Measurements from ENCODE around the gene GBX1. TPM values are rescaled to one million over a fixed set of nuclear protein-coding genes. Genes with fewer than 3 reads are reported as not detected.

The GBX1 gene
- total and polyA plus RNA-seq, 2 donors (not counting 3 experiments of a cell fraction or from before 2014, with no cell fraction given): not detected

GRCh38 chr7:151139071-151139790 is 28.3 kb downstream of the GBX1 start:
- Histone ChIP-seq H3K4me3 (replicated peaks in 1 of 3; ENCODE audit: insufficient read depth in 1 of 3, low read depth in 1 of 3, low read length in 3 of 3) (no peak overlapping the region), H3K9me3 (replicated peaks; ENCODE audit: control insufficient read depth, insufficient read depth, low read length) (no peaks in the 10 kb centered on the region), H4K20me1 (replicated peaks; ENCODE audit: control insufficient read depth, extremely low read depth, insufficient read depth, low read length) (no peaks in the 10 kb centered on the region), H3K36me3 (ENCODE audit: control insufficient read depth in 2 of 2, extremely low read depth in 1 of 2, insufficient read depth in 2 of 2, low read length in 2 of 2) (peaks cover 10 to 70% of the 10 kb centered on the region in 2 experiments), H3K27ac (ENCODE audit: insufficient read depth, low read depth, low read length) (no peak overlapping the region), H3K9me1 (replicated peaks; ENCODE audit: control insufficient read depth, extremely low read depth, insufficient read depth, low read length) (no peaks in the 10 kb centered on the region), H3K27me3 (ENCODE audit: control insufficient read depth in 2 of 2, insufficient read depth in 2 of 2, low read length in 2 of 2) (no peaks in the 10 kb centered on the region), H3K4me2 (ENCODE audit: insufficient read depth, low read length) (no peak overlapping the region), H3K4me1 (ENCODE audit: control insufficient read depth, extremely low read depth, insufficient read depth, low read length) (no peaks in the 10 kb centered on the region), H3K9ac (replicated peaks; ENCODE audit: extremely low read depth, insufficient read depth, low read length) (no peak overlapping the region), H3K79me2 (ENCODE audit: control insufficient read depth, insufficient read depth, low read length) (no peaks in the 10 kb centered on the region), H2AFZ (ENCODE audit: low read depth, low read length) (no peak overlapping the region)
- intact Hi-C loops (cut with micrococcal nuclease) (no loop called here), dilution Hi-C loops (cut with MboI; ENCODE audit: extremely low pct_ligation_motif_present, low sequenced_read_pairs) (no loop called here)
- ChIA-PET CTCF (interaction anchor here (1.1 to 2.2 kb wide), 5 partner anchors 8 to 105 kb away, joined by 3 to 17 read pairs (median 3); no protein-coding TSS in a partner anchor), POLR2A (no interaction called here)
- DNase-seq (ENCODE audit: low read depth, low spot score): no peak
- TF ChIP-seq EZH2 (IDR thresholded peaks at IDR 0.05; ENCODE audit: borderline replicate concordance, low read depth, low read length, severe bottlenecking) (no peak), POLR2A (IDR thresholded peaks at IDR 0.05; ENCODE audit: low read depth, low read length) (no peak), POLR2AphosphoS5 (IDR thresholded peaks at IDR 0.05; ENCODE audit: insufficient read depth, low read depth, low read length) (no peak), GATA2 (IDR thresholded peaks at IDR 0.05; ENCODE audit: insufficient read depth, insufficient read length, low read depth, low read length) (no peak), MYC (IDR thresholded peaks at IDR 0.05; ENCODE audit: low read depth, low read length) (no peak), JUN (IDR thresholded peaks at IDR 0.05; ENCODE audit: borderline replicate concordance, insufficient read depth, insufficient read length, low read depth) (no peak), FOS (IDR thresholded peaks at IDR 0.05; ENCODE audit: borderline replicate concordance, insufficient read depth, low read length) (no peak)
- TF ChIP-seq, protein P1, sequence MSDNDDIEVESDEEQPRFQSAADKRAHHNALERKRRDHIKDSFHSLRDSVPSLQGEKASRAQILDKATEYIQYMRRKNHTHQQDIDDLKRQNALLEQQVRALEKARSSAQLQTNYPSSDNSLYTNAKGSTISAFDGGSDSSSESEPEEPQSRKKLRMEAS (IDR thresholded peaks at IDR 0.05; ENCODE audit: insufficient read depth, insufficient read length): no peak
- TF ChIP-seq, protein P2, sequence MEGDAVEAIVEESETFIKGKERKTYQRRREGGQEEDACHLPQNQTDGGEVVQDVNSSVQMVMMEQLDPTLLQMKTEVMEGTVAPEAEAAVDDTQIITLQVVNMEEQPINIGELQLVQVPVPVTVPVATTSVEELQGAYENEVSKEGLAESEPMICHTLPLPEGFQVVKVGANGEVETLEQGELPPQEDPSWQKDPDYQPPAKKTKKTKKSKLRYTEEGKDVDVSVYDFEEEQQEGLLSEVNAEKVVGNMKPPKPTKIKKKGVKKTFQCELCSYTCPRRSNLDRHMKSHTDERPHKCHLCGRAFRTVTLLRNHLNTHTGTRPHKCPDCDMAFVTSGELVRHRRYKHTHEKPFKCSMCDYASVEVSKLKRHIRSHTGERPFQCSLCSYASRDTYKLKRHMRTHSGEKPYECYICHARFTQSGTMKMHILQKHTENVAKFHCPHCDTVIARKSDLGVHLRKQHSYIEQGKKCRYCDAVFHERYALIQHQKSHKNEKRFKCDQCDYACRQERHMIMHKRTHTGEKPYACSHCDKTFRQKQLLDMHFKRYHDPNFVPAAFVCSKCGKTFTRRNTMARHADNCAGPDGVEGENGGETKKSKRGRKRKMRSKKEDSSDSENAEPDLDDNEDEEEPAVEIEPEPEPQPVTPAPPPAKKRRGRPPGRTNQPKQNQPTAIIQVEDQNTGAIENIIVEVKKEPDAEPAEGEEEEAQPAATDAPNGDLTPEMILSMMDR (IDR thresholded peaks at IDR 0.05; ENCODE audit: extremely low read depth in 1 of 2, insufficient read depth in 1 of 2, low read depth in 1 of 2, low read length in 2 of 2): no peak
- BruUV-seq (replicated peaks): no TSS peak
- no peak for FAIRE-seq

All from endothelial cell of umbilical vein (primary cell).